HG02884 (cell line): ENCODE results near the gene EDN2.

Experiments used
- ATAC-seq: cut with Tn5 transposase; IDR thresholded peaks from one replicate; pipeline ENCODE4 v1.9.1; 2021; ENCODE audit warnings: mild to moderate bottlenecking, moderate library complexity; ENCODE audit not compliant: unreplicated experiment

Gene EDN2

DNA sequence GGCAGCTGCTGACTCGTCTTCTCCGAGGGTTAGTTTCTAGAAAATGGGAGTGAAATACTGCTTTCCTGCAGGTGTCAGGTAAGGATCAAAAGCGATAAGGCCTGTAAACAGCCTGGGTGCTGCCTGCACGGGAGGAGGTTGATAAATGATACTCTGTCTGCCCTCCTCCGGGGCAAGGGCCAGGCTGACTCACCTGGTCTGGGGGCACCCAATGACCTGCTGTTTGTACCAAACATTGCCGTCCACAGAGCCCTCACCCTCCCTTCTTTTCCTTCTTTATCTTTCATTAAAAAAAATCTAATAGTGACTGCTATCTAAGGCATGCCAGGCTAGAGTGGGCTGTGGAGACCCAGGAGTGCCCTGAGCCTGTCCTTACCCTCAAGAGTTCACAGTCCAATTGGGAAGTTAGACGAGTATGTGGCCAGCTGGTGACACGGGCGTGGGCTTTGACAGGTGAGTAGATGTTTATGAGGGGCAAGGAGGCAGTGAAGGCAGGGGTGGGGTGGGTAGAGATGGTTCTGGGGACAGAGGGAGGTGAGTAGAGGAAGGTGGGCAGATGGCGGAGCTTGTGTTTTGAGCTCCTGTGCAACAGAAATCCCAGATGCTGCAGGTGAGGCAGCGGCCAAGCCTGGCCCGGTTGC is 16.2 kb downstream of the EDN2 start:
- no peak for ATAC-seq

DNA sequence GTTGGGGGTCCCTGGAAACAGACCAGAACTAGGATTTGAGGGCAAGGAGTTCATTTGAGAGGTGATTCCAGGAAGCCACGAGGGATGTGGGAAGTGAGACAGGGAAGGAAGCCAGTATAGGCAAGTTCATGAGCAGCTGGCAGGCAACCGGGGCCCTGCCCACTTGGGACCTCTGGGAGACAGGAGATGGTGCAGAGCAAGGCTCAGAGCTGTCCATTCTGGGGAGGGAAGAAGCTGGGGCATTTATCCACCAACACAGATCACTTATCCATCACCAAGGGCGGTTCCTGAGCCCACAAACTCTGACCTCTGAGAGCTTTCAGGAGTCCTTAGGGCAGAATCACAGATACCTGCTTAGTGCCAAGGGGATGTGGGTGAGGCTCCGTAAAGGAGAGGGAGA is 16.8 kb downstream of the EDN2 start:
- no peak for ATAC-seq

DNA sequence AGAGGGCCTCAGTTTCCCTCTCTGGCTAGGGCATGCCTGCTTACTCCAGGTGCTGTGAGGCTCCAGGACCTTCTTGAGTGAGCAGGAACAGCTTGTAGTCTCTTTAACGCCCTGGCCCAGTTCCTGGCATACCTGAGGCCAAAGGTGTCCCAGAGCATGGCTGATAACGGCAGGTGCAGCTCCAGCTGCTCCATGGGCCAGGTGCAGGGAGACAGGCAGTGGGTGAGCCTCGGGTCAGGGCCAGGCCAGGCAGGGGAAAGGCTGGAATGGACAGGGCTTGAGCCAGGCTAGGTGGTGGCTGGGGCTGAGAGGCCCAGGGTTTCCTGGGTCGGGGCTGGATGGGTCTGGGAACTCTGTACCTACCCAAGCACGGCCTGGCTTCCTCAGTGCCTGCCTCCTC is 18.3 kb downstream of the EDN2 start:
- ATAC-seq = no peak

DNA sequence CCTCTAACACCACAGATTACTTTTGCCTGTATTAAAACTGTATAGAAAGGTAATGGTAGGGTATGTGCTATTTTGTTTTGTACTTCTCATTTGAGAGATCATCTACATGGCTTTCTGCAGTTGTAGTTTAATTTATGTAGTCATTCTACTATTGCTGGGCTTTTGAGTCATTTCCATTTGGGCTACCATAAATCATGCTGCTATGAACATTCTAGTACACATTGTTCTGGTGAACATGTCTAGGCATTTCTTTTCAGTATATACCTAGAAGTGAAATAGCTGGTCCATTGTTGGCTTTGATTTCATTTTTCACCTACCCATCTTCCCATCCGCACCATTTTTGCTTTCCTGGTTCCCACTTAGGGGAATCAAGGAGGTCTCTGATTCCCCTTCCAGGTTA is 18.7 kb downstream of the EDN2 start:
- no peak for ATAC-seq

DNA sequence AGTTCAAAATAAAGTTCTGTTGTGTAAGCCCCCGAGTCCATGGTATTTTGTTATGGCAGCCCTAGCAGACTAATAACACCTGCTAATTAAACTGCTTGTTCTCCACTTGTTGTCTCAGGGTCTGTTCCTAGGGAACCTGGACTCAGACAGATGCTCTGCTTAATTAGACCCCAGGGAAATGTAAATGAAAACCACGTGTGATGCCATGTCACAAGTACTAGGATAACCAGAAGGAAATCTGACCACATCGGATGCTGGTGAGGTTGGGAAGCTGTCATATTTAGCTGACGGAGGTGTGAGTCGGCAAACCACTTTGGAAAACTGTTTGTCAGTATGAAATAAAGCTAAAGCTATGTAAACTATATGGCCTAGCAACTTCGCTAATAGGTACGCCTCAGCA is 19.6 kb downstream of the EDN2 start:
- no peak for ATAC-seq

DNA sequence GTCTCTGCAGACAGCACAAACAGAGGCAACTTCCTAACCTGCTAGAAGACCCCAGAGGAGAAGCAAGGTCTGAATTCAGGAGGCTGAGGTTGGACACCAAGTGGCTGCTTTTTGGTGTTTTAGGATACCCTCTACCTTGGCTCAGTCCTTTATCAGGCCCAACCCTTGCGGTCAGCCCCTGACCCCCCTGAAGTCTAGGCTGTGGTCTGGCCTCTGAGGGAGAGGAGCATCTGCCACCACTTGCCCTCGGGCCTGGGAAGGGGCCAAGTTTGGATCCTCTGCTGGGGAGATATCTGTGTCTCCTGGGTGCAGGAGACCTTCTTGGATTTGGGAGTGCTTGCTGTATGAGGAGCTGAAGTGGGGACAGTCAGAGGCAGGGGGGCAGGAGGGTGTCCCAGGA is 21.0 kb downstream of the EDN2 start:
- no peak for ATAC-seq

DNA sequence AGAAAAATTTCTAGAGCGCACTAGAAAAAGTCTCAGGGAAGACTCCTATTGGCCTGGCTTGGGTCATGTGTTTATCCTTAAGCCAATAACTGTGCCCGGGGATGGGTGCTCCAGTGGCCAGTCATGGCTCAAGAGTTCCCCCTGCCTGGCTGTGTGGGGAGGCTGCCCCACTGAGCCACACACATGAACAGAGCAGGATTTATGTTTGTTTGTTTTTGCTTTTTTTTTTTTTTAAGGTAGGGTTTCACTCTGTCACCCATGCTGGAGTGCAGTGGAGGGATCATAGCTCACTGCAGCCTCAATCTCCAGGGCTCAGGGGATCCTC is 21.8 kb downstream of the EDN2 start:
- no peak for ATAC-seq

DNA sequence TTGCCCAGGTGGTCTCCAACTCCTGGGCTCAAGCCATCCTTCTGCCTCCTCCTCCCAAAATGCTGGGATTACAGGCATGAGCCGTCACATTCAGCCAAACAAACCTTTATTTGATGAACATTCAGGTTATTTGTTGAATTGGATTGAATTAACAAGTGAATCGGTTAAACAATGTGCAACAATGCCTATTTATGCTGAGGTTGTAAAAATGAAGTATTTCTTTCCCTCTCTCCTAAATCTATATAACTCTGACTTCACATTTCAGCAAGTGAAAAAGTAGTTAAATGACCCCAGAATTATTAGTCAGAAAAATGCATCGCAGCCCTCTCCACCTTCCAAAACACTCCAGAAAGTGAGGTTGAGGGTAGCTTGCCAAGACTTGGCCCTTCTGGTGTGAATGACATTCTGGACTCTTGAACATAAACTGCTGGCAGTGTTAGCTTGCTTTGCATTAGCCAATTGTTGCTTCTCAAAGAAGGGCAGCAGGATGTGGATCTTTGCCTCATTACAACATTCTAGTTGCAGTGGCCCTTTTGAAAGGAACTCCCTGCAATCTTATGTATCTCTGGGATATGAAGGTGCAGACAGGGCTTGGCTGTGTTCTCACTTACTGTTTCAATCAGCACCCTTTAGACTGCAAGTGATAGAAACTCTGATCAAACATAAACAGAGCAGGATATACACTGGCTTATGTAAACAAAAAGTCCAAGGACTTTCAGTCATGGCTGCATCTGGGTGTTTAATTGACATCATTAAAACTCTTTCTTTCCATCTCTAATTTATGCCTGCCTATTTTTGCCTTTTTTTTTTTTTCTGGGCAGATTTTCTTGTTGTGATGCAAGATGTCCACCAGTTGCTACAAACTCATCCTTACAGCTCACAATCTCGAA is 22.4 kb downstream of the EDN2 start:
- no peak for ATAC-seq

DNA sequence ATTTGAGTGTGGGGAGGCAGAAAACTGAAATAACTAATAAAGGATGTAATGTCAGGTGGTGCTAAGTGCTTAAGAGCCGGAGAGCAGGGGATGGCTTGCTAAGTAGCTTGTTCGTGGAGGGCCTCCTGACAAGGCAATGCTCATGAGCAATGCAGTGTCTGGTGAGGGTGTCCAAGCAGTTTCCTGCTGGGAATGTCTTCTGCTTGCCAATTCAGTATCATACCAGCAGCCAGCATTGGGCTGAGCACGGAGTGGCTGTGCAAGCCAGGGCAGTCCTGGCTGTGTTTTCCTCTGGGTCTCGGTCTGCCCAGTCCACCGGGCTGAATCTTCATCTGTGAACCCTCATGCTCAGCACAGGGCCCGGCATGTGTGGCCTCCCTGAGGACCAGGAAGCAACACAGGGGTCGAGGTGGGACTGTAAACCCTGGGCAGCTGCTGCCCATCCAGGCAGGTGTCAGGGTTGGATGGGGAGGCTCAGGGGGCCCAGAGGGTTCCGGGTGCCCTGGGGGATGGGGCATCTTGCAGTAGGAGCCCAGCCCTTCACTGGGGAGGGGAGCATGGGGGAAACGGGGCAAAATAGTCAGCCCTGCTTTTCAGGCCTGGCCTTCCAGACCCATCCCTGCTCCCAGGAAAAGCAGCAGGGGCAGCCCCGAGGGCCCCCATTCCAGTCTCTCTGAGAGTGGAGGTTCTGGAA is 27.5 kb downstream of the EDN2 start:
- ATAC-seq = no peak

DNA sequence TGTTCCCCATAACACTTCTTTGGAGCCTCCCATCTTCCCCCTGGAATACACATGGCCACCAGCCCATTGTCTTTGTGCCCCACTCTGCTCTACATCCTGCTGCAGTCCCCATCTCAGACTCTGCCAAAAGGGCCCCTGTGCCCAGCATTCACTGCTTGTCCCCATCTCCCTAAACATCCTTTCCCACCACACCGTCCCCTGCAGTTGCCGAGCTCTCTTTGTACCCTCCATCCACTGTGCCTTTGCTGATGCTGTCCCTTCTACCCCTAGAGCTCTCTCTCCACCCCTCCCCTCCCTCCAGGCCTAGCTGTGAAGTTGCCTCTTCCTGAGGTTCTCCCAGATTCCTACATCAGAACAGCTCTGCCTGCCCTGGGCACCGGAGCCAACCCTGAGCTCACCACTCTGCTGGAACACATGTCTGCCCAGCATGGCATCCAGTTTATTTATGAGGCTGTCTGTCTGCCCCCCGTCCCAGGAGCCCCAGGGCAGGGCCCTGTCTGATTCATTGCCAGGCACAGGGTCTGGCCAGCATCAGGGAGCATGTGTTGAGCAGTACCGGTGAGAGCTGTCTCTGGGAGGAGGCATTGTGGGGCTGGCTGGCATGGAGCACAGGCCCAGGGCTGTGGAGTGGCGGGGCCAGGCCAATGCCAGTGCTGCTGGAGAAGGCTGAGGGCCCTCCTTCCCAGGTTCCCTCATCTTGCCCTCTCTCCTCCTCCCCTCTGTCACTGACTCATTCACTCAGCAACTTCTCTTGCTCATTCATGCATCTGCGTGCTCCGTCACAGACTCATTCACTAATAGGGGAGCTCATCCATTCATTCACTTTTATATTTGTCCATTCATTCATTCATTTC is 28.8 kb downstream of the EDN2 start:
- ATAC-seq = no peak

DNA sequence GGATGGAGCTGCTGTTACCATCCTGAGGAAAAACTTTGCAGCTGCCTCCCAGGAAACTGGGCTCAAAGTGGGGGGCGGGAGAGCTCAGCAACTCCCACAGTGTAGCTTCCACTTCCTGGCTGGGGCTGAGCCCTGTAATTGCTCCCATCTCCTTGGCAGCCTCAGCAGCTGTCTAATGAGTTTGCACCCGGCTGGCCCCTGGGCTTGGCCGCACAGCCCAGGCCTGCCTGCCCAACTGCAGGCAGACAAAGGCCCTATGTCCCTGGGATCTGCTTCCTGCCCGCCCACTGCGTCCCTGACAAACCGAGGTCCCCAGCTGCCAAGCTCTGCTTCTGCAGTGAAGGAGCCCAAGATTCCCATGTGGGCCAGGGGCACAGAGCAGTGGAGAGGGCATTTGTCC is 30.1 kb downstream of the EDN2 start:
- no peak for ATAC-seq

DNA sequence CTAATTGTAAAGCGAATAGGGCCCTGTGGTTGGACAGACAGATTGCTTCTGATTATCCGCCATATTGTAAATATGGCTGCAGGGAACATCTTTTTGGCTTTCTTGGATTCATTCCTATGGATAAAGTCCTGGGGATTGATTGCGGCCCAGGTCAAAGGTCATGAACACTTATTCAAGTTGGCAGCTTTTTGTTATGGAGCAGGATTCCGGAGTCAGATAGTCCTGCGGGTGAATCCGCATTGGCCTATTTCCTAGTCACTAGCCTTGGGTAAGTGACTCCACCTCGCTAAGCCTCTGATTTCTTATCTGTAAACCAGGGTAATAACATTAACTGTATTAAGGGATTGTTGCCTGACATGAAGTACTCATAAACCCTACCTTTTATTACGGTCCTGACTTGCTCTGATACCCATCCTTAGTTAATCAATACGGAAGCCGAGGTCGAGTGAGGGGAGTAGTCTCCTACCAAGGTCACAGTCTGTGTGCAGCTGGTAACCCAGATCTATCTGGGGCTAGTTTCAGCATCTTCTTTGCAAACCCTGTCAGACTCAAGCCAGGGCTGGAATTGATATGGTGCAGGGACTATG is 31.7 kb downstream of the EDN2 start:
- no peak for ATAC-seq

DNA sequence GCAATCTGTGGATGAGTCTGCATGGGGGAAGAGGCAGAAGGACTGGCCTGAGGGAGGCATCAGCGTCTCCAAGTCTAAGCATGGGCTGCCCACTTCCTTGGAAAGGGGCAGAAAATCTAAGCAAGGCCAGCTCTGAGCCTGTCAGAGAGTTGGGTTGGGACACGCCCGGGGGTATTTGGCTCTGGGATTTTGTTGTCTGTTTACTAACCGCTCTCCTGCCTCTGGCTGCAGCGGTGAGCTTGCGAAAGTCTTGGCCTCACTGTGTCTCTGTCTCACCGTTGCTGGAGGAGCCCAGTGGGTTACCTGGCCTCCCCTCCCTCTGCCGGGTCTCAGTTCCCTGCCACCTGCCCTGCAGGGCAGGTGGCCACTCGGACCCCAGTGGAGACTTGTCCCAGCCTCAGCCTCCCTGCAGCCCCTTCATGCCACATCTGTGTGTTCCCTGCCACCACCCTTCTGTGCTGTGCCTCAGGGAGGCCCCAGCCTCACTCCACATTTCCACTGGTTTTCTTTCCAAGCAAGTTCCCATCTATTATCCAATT is 33.7 kb downstream of the EDN2 start:
- no peak for ATAC-seq

DNA sequence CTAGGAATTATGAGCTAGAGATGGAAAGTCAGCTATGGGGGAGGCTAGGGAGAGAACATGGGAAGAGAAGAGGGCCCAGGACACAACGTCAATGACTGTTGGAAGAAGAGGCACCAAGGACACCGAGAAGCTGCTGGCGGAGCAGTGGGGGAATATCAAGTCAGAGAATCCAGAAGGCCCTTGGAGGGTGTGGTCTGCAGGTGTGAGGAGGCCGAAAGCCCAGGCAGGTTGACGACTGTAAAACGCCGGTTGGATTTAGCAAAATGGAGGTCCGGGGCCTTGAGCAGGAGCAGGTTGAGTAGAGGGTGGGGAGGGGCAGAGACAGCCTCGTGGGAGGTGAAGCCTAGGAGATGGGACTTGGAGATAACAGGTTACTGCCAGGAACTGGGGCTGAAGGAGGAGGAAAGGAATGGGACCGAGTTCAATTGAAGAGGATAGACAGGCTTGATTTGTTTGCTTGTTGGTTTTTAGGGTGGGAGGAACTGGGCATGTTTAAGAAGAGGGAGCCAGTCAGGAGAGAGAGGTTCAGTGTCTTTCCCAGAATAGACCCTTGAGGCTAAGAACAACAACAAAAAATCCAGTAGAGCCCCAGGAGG is 35.1 kb downstream of the EDN2 start:
- no peak for ATAC-seq

DNA sequence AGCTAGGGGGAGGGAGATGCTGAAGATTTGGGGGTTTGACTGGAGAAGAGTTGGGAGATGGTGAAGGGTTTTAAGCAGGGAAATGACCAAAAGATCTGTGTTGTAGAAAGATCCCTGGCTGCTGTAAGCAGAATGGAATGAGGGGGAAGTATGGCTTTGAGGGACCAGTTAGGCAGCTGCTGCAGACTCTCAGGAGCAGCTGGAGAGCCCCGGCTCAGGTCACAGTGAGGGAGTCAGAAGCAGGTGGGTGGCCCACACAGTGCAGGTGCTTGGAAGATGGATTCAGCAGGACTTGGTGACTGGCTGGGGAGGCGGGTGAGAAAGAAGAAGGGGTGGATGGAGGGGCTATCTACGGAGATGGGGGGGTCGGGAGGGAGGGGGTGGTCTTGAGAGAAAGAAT is 35.7 kb downstream of the EDN2 start:
- ATAC-seq = no peak

DNA sequence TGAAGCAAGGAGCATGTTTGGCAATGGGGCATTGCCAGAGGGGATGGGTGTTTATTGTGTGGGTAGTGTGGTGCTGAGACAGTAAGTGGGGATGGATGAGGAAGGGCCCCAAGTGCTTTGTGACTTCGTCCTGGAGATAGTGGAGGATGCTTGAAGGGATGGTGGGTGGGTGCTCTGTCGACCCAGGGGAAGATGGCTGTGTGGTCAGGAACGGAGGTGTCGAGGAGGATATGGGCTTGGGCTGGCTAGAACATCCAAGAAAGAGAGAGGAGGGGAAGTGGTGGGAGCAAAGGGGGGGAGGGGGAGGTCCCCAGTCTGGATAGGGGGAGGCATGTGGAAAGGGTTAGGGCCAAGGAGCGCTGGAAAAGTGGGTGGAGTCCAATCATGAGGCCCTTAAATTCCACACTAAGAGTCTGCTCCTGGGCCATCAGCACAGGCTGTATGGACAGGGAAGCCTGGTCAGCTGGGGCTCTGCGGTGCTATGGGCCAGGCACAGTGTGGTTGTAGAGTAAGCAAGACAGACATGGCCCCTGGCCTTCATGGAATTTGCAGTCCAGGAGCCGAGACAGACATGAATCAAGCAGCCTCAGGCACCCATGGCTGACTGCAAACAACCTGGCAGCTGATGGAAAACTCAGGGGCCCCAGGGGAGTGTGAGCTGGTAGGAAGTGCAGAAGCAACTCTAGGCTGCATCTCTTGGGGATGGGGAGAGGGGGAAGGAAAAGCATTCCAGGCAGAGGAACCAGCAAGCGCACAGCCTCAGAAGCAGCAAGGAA is 36.3 kb downstream of the EDN2 start:
- no peak for ATAC-seq

DNA sequence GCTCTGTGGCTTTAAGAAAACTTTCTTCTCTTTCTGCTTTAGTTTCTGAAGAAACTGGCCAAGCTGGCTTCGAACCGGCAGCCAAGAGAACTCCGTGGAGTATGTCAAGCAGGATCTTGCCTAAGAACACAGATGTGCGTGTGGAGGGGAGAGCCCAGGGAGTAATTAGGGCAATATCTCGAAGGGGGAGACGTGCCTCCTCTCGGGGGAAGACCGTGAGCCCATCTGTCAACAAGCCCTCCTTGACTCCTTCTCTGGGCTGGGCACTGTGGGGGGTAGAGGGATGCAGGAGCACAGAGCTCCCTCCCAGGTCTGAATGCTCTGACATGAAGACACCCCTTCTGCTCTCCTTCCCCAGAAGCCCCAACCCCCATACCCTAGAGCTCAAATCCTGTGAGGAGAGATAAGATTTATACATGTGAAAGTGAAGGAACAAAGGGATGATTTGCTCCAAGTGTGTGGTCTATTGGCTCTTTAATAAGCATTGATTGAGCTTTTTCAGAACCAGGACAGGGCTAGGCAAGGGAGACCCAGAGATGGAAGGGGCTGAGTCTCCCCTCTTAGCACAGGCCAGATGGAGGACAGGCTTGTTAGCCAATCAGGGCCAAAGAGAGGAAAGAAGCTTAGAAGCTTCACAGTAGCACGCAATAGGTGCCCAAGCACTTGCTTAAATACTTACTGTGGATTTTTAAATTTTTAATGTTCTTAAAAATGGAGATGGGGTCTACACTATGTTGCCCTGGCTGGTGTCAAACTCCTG is 37.5 kb downstream of the EDN2 start:
- no peak for ATAC-seq

DNA sequence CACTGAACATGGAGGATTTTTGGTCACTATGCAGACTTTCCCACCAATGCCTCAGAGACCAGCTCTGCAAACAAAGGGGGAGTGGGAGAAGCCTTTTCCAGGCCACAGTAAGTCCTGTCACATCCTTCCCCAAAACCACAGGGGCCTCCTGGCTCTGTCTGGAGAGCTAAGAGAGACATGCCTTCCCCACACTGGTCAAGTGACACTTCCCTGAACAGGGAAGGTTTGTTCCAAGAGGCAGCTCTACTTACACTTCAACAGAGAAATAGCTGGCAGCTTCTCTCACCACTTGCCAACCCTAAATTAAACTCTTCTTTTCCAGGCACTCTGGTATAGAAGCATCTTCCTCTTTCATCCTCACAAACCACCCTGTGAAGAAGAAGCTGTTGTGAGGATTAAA is 39.7 kb downstream of the EDN2 start:
- no peak for ATAC-seq

DNA sequence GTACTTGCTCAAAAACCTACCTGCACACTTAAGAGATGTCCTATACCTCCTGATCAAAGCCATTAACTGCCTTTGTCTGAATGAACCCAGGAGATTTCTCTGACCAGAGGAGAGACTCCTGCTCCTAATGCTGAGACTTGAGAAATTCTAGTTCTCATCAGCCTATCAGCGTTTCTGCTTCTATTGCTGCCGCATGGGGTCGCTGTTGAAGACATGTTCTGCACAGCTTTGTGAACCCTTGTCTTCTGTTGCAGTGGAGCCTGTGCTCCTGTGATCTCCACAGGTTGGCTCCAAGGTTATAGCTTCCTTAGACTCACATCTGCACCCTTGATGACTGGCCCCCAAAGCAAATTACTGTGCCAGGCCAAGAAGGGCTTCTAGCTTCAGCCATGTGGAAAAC is 40.2 kb downstream of the EDN2 start:
- no peak for ATAC-seq
